GM18508 (cell line): Measurements from ENCODE around the gene C4orf50.

Experiments
- ATAC-seq: cut with Tn5 transposase; IDR thresholded peaks from one replicate; pipeline ENCODE4 v1.9.1; 2021; ENCODE audit warnings: moderate number of reproducible peaks; ENCODE audit not compliant: insufficient read depth, unreplicated experiment

Gene C4orf50

DNA sequence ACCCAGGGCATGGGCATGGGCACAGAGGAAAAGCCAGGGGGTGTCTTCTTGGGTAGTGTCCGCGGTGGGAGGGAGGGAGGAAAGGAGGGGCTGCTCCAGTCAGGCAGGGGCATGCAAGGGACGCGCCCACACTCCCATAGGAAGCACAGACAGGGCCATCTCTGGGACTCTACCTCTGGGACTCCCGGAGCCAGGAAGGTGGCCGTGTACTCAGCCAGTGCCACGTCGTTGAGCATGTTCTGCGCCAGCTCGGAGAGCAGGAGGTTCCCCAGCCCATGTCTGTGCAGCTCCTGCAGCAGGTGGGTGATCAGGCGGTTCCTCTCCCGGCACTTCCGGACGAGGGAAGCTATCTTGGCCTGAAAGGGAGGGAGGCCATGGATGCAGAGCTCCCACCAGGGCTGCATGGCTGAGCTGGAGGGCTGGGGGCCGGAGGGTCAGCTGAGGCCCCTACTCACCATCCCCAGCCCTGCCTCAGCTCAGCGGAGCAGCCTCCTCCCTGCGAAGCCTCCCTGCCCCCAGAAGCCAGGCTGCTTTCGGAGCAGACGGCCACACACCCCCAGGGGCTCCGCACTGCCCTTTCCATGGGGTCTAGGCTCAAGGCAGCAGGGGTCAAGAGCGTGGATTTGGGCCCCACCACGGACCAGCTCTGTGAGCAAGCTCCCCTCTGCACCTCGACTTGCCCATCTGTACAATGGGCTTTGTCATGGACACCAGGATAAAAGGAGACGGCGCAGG, 44.6 kb downstream of the C4orf50 start:
- ATAC-seq: no peak

DNA sequence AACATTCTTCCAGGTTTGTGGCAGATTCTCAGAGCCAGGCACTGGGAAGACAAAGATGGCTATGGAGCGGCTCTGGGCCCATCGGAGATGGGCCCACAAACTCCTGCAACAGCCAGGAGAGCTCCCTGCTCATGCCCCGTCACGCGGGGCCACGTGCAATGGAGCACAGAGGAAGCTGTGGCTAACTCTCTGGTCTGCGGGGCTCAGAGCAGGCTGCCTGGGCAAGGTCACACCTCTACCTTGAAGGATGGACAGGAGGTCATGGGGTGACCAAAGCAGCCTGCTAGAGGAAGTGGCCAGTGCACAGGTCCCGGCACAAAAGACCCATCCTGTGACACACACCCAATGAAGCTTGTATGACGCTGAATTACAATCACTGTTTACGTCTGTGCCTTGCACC, 45.2 kb downstream of the C4orf50 start:
- no peak for ATAC-seq

DNA sequence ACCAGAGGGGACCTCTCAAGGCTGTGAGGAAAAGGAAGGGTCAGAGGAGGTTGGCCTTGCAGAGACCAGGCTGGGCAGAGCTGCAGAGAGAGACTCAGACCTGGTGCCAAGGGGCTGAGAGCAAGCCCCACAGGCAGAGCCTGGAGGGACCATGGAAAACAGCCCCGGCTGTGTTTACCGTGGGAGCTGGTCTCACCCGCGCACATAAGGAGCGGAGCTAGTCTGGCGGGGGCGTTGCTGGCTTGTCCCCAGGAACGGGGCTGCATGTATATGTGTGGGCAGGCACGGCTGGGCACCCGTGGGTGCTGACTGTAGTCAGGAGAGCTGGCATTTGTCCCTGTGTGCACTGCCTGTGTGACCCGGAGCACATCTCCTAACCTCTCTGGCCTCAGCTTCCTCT, 45.7 kb downstream of the C4orf50 start:
- ATAC-seq: no peak

DNA sequence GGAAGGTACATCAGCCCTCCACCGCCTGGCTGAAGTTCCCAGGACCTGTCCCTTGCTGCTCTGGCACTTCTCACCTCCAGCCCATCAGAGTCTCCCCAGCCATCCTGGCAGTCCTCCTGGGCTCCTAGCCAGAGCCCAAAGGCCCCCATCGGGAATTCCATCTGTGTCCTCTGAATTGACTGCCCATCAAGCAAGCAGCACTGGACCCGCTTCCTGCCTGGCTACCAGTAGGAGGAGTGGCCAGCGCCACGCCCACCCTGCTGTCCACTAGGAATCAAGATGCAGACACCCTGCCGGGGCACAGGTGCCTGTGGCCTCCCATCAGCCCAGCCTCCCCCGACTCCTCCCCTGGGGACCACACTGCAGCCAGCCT, 47.2 kb downstream of the C4orf50 start:
- no peak for ATAC-seq

DNA sequence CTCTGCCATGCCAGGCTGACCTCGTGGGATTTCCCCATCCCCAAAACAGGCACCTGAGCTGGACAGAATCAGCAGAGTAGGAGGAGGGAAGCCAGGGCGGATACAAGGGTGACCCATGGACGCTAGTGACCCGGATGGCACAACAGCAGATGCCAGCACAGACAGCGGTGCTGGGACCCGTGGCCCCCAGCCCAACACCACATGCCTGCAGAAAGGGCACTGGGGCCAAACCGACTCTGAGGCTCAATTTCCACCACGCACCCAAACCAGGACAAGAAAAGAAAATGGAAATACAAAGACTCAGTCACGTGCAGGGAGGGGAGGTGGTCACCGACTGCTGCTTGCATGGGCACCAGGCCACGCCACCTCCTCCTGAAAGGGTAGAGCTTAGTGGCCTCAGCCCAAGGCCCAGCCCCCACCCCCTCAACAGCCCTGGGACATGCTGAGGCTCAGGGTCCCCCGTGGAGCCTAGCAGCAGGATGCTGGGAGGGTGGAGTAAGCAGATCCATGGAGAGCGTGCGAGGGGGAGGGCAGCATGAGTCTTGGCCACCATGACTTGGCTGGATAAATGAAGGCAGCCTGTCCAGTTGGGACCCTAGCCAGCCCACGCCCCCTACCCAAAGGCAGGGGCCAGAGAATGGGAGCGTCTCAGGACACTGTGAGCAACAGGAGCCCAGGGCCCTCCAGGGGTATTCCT, 47.7 kb downstream of the C4orf50 start:
- no peak for ATAC-seq

DNA sequence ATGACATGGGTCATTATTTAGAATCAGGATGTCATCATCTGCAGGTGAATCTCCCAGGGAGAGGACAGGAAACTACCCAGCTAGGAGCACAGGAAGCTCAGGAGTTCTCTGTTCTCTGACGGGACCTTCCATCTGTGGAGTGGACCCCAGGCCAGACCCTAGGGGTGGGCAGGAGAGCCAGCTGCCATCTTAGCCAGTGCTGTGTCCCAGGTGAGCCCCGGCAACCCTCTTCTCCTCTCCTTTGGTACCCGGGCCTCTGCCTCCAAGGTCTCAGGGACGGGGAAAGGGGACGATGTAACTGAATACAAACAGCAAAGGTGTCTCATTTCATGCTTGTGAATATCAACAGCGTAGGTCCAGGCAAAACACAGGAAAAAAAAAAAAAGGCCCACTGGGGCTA, 48.5 kb downstream of the C4orf50 start:
- no peak for ATAC-seq

DNA sequence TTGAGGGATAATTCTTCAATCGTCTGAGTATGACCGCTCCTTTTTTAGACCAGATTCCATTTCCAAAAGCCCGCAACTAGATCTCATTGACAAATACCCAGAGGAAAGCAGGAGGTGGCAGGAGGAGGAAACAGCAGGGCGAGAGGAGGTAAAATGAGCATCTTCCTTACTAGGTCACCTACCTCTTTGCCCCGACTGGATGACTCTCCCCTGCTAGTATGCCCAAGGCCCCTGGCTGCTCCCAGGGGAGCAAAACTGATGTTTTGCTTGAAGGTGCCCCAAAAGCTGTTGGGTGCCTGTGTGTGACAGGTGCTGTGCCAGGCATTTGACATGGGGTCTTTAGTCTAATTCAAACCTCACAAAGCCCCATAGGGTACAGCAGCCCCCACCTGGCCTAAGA, 48.9 kb downstream of the C4orf50 start:
- ATAC-seq: no peak

DNA sequence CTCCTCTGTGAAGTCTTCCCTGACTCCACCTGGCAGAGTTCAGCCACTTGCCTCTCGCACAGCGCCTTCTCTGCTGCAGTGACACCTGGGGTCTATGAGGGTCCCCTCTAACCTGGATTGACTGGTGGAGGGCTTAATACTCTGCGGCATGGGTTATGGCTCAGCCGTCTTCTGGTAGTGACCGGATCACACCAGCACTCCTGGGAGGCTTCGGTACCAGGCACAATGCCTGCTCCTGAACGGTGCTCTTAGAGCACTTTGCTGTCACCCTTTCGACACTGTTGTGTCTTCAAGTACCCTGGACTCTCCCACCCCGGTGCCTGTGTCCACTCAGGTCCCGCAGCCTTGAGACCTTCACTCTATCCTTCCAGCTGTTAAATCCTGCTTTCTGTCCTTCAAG, 50.0 kb downstream of the C4orf50 start:
- no peak for ATAC-seq

DNA sequence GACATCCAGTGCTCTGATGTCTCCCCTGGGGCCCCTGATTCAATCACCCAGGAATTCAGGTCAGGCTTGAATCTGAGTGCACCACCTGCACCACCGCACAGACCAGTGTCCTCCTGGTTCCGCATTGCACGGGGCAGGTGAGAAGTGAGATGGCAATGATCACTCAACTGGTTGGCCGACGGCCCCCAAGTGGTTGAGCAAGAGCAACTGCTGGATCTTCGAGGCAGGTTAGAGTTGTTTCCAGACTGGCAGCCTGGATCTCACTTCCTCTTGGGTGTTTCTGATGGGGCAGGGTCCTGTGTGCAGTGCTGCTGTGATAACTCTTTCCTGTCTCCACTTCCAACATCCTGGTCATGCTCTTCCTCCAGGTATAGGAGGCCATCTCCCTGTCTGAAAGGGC, 50.4 kb downstream of the C4orf50 start:
- no peak for ATAC-seq

DNA sequence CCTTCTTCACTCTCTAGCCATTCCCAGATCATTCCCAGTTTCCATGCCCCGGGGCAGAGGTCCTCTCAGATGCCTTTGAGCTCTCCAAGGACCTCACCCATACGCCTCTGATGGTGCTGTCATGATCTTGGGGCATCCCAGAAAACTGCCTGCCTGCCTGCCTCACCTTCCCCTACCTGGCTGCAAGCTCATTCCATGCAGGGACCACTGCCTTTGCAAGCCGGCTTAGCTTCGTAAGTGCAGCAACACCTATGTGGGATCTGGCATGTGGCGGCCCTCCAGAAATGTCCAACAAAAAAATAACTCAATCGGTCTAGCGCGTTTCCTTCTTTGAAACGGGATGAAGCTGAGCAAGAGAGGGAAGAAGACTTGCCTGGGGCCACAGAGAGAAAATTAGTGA, 53.0 kb downstream of the C4orf50 start:
- no peak for ATAC-seq

DNA sequence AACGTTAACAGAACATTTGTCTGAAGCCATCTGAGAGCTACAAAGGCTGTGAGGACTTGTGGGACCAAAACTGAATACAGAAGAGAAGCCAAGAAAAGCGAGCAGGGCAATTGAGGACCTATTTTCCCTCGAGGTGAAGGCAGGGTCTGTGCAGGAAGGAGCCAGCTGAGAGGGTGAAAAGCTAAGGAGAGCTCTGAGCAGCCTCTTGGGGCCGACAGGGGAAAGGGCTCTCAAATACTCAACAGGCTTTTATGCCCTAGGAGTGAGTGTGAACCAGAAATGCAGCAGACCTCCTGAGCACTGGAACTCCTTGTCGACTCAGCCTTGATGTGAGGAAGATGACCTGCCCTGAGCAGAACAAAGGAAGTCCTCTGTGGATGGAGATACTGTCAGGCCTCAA, 54.2 kb downstream of the C4orf50 start:
- no peak for ATAC-seq

DNA sequence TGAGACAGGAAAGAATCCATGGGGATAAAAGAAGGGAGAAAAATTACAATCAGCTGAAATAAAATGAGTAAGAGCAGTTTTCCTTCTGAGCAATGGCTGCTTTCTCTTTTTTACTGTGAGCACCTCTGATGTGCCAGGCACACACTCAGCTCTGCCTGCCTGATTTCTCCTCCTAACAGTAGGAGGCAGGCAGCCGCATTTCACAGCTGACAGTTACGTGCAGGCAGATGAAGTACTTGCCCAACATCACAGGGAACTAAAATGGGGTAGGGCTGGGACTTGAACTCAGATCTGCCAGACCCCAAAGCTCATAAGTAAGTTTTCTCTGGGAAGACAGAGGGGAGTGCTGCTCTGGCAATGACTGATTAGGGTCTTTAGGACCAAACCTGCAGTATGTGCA, 54.6 kb downstream of the C4orf50 start:
- ATAC-seq: no peak

DNA sequence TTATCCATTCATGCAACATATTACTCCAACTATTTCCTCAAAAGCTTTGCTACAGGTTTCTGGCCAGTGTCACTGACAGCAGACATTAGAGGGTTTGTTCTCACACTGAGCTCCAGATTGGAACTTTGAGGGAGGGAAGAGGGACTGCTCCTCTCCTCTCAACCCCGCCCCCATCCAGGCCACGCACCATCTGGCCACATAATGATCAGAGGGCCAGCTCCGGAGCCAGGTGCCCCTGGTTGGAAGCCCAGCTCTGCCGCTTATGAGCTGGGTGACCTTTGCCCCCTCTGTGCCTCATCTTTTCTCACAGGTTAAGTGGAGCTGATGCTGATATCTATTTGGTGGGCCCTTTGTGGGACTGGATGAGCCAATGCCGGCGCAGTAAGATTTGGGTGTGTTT, 55.8 kb downstream of the C4orf50 start:
- ATAC-seq: no peak

DNA sequence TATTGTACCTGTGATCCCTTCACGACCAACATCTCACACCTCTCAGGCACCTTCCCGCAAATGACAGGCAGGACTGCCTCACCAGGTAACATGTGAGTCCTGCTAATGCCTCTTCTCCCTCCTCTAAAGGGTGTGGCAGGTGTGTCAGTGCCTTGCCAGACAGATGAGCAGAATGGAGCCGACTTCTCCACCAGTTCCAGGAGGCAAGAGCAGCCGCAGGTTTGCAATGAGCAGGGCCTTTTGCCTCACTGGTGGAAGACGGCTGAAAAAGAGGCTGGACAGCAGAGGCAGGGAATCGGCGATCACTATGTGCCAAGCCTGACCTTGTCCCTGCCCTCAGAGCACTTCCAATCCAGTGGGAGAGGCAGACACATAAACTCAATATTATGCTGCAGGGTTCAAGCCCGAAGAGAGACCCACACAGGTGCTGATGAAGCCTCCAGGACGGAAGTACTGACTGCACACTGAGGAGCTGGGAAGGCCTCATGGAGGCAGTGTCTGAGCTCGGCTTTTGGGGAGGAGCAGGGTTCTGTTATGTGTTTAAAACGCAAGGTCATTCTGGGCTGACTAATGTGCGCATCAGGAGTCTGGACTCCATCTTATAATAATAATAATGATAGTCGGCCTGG, 57.9 kb downstream of the C4orf50 start:
- ATAC-seq: no peak

DNA sequence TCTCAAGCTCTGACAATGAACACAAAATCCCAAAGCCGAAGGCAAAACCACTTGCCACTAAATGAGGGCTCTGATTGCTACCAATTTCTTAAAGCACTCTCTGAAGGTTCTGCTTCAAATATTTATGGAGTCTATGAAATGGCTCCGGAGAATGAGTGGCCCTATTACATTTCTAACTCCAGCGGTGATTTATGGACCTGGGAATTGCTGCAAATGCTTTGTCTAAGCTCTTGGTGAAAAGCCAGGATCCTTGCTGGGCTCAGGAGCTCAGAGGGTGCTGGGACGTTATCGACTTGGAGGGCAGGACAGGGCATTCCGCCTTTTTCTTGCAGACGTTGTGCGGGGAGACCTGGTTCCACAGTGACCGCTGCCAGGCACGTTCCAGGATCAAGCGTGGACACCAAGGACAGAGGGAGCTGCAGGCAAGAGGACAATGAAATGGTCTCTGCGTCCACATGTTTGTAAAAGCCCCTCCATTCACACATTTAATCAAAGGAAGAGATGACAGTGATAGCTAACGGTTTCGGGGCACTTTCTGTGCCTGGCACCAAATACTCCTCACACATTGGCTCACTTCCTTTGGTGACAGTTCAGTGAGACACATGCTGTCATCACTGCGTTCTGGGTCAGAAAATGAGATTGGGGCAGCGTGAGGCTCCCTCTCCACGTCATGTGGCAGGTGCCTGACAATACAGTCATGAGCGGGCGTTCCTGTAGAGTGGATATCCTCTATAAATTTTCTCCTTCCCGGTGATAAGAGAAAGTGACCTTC, 58.8 kb downstream of the C4orf50 start:
- no peak for ATAC-seq

DNA sequence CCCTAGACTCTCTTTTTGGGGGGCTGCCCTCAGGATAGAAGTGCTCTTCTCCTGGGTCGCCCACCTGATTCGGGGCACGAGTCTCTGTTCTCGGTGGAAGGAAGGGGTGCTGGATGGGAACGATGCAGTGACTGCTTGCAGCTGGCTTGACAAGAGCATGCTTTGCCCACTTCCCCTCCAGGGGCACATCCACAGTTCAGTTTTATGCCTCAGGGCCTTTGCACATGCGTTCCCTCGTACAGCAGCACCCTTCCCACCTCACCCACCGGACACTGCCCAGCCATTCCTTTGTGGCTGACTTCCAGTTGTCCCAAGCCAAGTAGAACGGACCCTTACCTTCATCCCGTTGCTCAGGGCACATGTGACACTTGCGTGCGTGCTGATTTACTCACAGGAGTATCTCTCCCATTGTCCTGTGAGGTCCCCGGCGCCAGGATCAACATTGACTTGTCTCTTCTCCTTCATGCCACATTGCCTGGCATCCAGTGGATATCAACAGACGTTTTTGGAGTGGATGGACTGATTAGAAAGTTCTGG, 60.0 kb downstream of the C4orf50 start:
- no peak for ATAC-seq

DNA sequence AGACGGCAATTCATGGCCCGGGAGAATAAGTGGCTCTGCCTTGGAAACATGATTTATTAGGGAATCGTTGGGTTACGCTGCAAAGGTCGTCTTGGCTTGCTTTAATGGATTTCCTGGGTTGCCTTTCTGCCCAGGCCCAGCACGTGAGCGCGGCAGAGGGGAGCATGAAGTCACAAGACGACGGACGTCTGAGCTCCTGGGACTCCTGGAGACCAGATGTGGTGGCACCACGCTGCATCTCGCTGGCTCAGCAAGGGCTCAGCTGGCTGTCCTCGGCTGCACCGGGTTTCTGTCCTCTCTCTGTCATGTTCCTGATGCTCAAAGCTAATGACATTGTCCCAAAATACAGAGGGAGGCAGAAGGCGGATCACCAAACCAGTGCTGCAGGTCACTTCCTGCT, 61.2 kb downstream of the C4orf50 start:
- ATAC-seq: no peak

DNA sequence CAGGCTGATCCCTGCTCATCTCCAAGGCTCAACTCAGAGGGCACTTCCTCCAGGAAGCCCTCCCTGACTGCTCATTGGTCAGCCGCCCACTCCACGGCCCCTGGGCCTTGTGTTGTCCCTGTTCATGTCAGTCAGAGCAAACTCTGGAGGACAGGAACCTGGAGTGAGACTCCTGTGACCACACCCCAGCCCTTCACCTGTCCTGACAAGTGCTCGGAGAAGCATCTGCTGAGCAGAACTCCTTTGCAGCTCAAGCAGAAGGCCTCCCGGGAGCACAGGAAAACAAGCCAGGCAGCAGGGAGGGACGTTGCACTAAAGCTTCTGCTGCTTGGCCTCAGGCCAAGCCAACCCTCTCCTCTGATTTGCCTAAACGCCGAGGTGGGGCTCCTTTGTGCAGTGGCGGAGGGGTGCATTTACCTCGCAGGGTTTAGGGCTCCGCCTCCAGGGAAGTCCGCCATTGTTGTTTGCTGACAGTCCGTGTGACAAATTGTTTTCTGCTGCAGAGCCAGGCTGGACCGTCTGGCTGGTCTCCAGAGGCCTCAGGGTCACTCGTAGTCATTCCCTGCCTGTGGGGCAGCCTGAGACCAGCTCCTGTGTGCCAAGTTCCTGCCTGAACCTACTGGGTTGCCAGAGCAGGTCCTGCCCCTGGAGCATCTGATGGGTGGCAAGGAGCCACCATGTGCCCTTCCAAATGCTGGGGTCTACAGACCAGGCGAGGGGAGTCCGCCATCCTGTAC, 61.8 kb downstream of the C4orf50 start:
- no peak for ATAC-seq

DNA sequence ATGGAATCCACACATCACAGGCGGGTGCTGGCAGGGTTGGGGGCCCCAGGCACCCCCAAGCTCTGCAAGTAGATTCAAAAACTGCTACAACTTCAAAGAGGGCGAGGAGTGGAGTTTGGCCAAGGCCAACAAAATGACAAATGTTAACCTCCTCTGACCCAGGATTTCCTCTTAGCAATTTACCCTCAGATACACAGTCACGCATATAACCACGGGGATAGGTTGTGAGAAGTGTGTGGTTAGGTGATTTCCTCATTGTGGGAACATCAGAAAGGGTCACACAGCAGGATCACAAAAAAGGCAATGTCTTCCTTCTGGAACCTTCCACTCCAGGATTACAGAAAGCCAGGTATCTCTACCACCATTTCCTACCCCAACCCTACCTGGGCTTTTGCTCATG, 62.4 kb downstream of the C4orf50 start:
- ATAC-seq: no peak

DNA sequence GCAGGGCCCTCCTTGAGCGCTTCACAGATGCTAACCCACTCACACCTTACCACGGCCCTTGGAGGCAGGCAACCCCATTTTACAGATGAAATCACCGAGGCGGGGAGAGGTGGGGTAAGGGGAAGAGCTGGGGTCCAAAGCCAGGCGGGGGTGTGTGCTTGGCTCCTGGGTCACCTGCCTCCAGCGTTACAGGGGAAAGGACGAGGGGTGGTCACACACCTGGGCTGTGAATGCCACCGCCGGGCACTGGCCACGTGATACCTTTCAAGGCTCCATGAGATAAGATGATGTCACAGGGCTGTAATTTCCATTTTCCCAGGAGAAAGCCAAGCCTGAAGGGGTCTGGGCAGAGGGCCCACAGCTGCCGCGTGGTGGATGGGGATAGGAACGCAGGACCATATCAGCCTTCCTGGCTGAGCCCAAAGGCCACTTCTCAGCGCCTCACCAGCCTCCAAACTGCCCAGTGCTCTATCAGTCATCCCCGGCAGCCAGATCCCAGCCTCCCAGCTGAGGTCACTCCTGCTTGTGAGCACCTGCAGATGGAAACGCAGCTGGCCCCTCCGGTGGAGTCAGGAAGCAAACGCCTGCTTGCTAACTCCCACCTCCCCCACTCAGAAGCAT, 62.9 kb downstream of the C4orf50 start:
- no peak for ATAC-seq
